Sciatic nerve (tissue), 2 donors: ENCODE results near the gene DEFB114. TPM values are rescaled to one million over a fixed set of nuclear protein-coding genes. Genes with fewer than 3 reads are reported as not detected.

Experiments used
- ATAC-seq: fragments of 200-7000 bp; cut with Tn5 transposase; one replicate; pipeline ENCODE4 v1.9.1; 2020; ENCODE audit warnings: mild to moderate bottlenecking, moderate library complexity
- DNase-seq: peaks from one replicate; pipeline ENCODE4 v3.0.0-alpha.2; 2020; ENCODE audit warnings: low spot score
- intact Hi-C: fragments of 100-400 bp; cut with DNase I; formaldehyde crosslinking; loops from one replicate; pipeline ENCODE4 v1.14.2; 2022
- total RNA-seq: library from RNA; stranded (reverse); fragmentation: NEBNext Ultra II Directional; extraction: Animal tissue kit (Norgen Biotek cat#: 25700); gene quantifications from one replicate; pipeline ENCODE4 v1.2.1, GENCODE V29; 2021
- donor health status: DM: no; HTN: no; CAD: no.
- donor health status: DM: no; HTN: no; CAD: no.

DEFB114 gene
- total RNA-seq, 1 donor from 2014 or later: not detected

GRCh38 chr6:49939993-49940498 lies 23.9 kb downstream of the DEFB114 start:
- intact Hi-C loops: no loop called here

GRCh38 chr6:49937811-49938210 lies 26.2 kb downstream of the DEFB114 start:
- intact Hi-C loops: no loop called here
- DNase-seq (no peak), ATAC-seq (no peak)

More at GRCh38 chr6:49939993-49940498, 23.9 kb downstream of the DEFB114 start:
- ATAC-seq (no peak), DNase-seq (no peak)

- ATAC-seq: no peak
- DNase-seq: no peak
- intact Hi-C loops: no loop called here
These were observed 26.9 kb downstream of the DEFB114 start for GRCh38 chr6:49937017-49937416.

GRCh38 chr6:49935387-49935786 lies 28.6 kb downstream of the DEFB114 start:
- ATAC-seq (no peak), DNase-seq (no peak)
- intact Hi-C loops: no loop called here

- DNase-seq: no peak
- intact Hi-C loops: no loop called here
- no peak for ATAC-seq
These were observed 29.2 kb downstream of the DEFB114 start for GRCh38 chr6:49934770-49935169.

GRCh38 chr6:49933526-49933925 lies 30.4 kb downstream of the DEFB114 start:
- intact Hi-C loops: no loop called here
- DNase-seq (no peak), ATAC-seq (no peak)

GRCh38 chr6:49929340-49929739 lies 34.6 kb downstream of the DEFB114 start:
- DNase-seq (no peak), ATAC-seq (no peak)
- intact Hi-C loops: no loop called here

- intact Hi-C loops: no loop called here
- ATAC-seq (no peak), DNase-seq (no peak)
These were observed 40.1 kb downstream of the DEFB114 start for GRCh38 chr6:49923826-49924225.

GRCh38 chr6:49919935-49920644 lies 43.9 kb downstream of the DEFB114 start:
- ATAC-seq (no peak), DNase-seq (no peak)
- intact Hi-C loops: no loop called here

- no peak for ATAC-seq
- intact Hi-C loops: no loop called here
- DNase-seq: no peak
These were observed 44.7 kb downstream of the DEFB114 start for GRCh38 chr6:49919261-49919660.

- no peak for DNase-seq
- intact Hi-C loops: no loop called here
- ATAC-seq: no peak
These were observed 45.2 kb downstream of the DEFB114 start for GRCh38 chr6:49918787-49919186.

GRCh38 chr6:49915035-49915434 lies 48.9 kb downstream of the DEFB114 start:
- intact Hi-C loops: no loop called here
- no peak for DNase-seq
- no peak for ATAC-seq

GRCh38 chr6:49913636-49914375 lies 50.2 kb downstream of the DEFB114 start:
- DNase-seq (no peak), ATAC-seq (no peak)
- intact Hi-C loops: no loop called here

- intact Hi-C loops: no loop called here
- no peak for ATAC-seq
- no peak for DNase-seq
These were observed 51.8 kb downstream of the DEFB114 start for GRCh38 chr6:49912196-49912595.

GRCh38 chr6:49911252-49911651 lies 52.7 kb downstream of the DEFB114 start:
- ATAC-seq (no peak), DNase-seq (no peak)
- intact Hi-C loops: no loop called here

Other genes starting within 250 kb of the DEFB114 start
- 1.1 TPM for gene CRISP3, start 219.8 kb downstream of the DEFB114 start, total RNA-seq
- gene PGK2, start 176.9 kb downstream of the DEFB114 start, total RNA-seq: not detected
- not detected for gene CRISP1, start 97.6 kb downstream of the DEFB114 start, total RNA-seq
- gene DEFB113, start 5.5 kb upstream of the DEFB114 start, total RNA-seq: not detected
- gene DEFB110, start 57.8 kb upstream of the DEFB114 start, total RNA-seq: not detected
- not detected for gene DEFB112, start 85.8 kb upstream of the DEFB114 start, total RNA-seq